ENCODE data around the gene EFNA5.

EFNA5 gene

DNA sequence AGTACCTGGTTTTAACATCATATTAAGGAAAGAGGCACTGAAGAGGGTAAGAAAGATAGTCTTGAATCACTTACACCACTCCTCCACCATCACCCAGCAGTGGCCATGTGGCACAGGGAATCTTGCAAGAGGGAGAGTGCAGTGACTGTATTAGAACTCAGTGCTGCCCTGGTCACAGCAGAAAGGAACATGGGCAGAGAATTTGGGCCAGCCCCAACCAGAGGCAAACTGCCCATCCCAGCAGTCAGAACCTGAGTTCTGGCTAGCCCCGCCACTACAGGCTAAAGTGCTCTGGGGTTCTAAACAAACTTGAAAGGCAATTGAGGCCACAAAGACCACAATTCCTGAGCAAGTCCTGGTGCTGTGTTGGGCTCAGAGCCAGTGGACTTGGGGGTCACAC lies 16.7 kb upstream of the EFNA5 start:
- no peak overlapping the region for H3K27ac Mint-ChIP-seq
- ATAC-seq (replicated peaks) (no peak), DNase-seq (no peak)
- peaks cover 31 to 56% of the 10 kb centered on the region in 2 donors for H3K27me3 Mint-ChIP-seq
- H3K4me1 Mint-ChIP-seq (ENCODE audit: low read depth in 2 of 2) = no peaks in the 10 kb centered on the region
- no peaks in the 10 kb centered on the region for H3K36me3 Mint-ChIP-seq (ENCODE audit: insufficient read depth)
- H3K4me3 Mint-ChIP-seq = no peak overlapping the region
- H3K9me3 Mint-ChIP-seq = no peaks in the 10 kb centered on the region

DNA sequence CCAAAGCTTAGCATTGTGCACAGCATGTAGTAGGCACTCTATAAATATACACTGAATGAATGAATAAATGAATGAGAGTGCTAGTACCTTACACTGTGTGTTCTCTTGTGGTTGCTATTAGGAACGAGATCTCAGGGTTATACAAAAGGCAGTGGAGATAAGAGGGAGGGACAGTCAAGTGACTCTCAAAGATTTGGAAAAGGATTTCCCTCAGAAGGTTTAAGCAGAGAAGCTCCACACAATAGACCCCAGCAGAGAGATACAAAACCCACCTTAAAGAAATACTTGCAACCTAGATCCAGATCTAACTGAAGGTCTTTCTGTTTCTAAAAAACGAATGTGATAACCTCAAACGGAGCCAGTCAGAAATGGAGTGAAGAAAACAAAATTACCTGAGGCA lies 11.8 kb upstream of the EFNA5 start:
- Mint-ChIP-seq H3K9me3 (no peaks in the 10 kb centered on the region), H3K36me3 (ENCODE audit: insufficient read depth) (peaks cover 3% of the 10 kb centered on the region), H3K4me1 (ENCODE audit: low read depth in 2 of 2) (no peaks in the 10 kb centered on the region), H3K4me3 (no peak overlapping the region), H3K27ac (no peak overlapping the region), H3K27me3 (peaks cover 34% of the 10 kb centered on the region in 2 donors)
- DNase-seq (no peak), ATAC-seq (replicated peaks) (no peak)

GRCh38 chr5:107680799-107681198 lies 10.1 kb upstream of the EFNA5 start:
- Mint-ChIP-seq H3K27me3 (peaks cover 44 to 46% of the 10 kb centered on the region in 2 donors), H3K27ac (no peak overlapping the region), H3K9me3 (no peaks in the 10 kb centered on the region), H3K36me3 (ENCODE audit: insufficient read depth) (peaks cover 3% of the 10 kb centered on the region), H3K4me1 (ENCODE audit: low read depth in 2 of 2) (no peaks in the 10 kb centered on the region), H3K4me3 (no peak overlapping the region)
- ATAC-seq (replicated peaks) (no peak), DNase-seq (no peak)

- H3K36me3 Mint-ChIP-seq (ENCODE audit: insufficient read depth) = peaks cover 3% of the 10 kb centered on the region
- H3K27ac Mint-ChIP-seq = no peak overlapping the region
- ATAC-seq (replicated peaks) (no peak), DNase-seq (no peak)
- no peaks in the 10 kb centered on the region for H3K9me3 Mint-ChIP-seq
- H3K4me3 Mint-ChIP-seq = no peak overlapping the region
- peaks cover 51 to 53% of the 10 kb centered on the region in 2 donors for H3K27me3 Mint-ChIP-seq
- H3K4me1 Mint-ChIP-seq (ENCODE audit: low read depth in 2 of 2) = no peaks in the 10 kb centered on the region
Observed at GRCh38 chr5:107680099-107680498, 9.4 kb upstream of the EFNA5 start.

- peaks cover 10% of the 10 kb centered on the region for H3K36me3 Mint-ChIP-seq (ENCODE audit: insufficient read depth)
- peaks cover 15 to 16% of the 10 kb centered on the region in 2 donors for H3K4me1 Mint-ChIP-seq (ENCODE audit: low read depth in 2 of 2)
- no peak overlapping the region for H3K4me3 Mint-ChIP-seq
- DNase-seq (no peak), ATAC-seq (replicated peaks) (no peak)
- H3K27me3 Mint-ChIP-seq = peaks cover 55 to 63% of the 10 kb centered on the region in 2 donors
- H3K9me3 Mint-ChIP-seq = no peaks in the 10 kb centered on the region
- no peak overlapping the region for H3K27ac Mint-ChIP-seq
Observed at GRCh38 chr5:107676702-107677101, 6.0 kb upstream of the EFNA5 start.

GRCh38 chr5:107675201-107675600 lies 4.5 kb upstream of the EFNA5 start:
- Mint-ChIP-seq H3K27me3 (peaks cover 46 to 68% of the 10 kb centered on the region in 2 donors), H3K4me3 (no peak overlapping the region), H3K36me3 (ENCODE audit: insufficient read depth) (peaks cover 17% of the 10 kb centered on the region), H3K27ac (no peak overlapping the region), H3K4me1 (ENCODE audit: low read depth in 2 of 2) (peaks cover 27 to 28% of the 10 kb centered on the region in 2 donors), H3K9me3 (no peaks in the 10 kb centered on the region)
- DNase-seq = no peak
- no peak for ATAC-seq (replicated peaks)

DNA sequence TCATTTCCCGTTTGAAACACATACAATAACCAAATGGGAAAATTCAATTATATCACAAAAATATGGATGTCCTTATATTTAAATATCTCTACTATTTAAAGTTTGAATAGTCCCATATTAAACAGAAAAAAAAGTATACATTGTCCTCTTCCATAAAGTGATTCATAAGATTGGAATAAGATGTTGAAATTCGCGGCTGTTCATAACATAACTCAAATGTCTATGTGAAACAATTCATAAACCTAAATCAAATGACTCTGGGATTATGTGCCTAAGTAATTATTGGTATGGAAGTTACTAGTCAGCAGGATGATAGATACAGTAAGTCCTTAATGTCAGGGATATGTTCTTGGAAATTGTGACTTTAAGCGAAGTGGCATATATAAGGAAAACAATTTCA lies 3.9 kb upstream of the EFNA5 start:
- H3K4me1 Mint-ChIP-seq (ENCODE audit: low read depth in 2 of 2) = peaks cover 28% of the 10 kb centered on the region in 2 donors
- H3K36me3 Mint-ChIP-seq (ENCODE audit: insufficient read depth) = peaks cover 15% of the 10 kb centered on the region
- no peak overlapping the region for H3K27ac Mint-ChIP-seq
- no peak overlapping the region for H3K4me3 Mint-ChIP-seq
- H3K9me3 Mint-ChIP-seq = no peaks in the 10 kb centered on the region
- DNase-seq (no peak), ATAC-seq (replicated peaks) (no peak)
- peaks cover 47 to 73% of the 10 kb centered on the region in 2 donors for H3K27me3 Mint-ChIP-seq

- ATAC-seq (replicated peaks) (peak; percentile 70), DNase-seq (peak; percentile 60 to 71 (median 66))
- Mint-ChIP-seq H3K4me3 (peak overlapping the region; percentile 77 to 78), H3K27ac (peak overlapping the region in 1 of 2 donors; percentile 66), H3K27me3 (peaks cover 58 to 84% of the 10 kb centered on the region in 2 donors), H3K36me3 (ENCODE audit: insufficient read depth) (peaks cover 15% of the 10 kb centered on the region), H3K9me3 (no peaks in the 10 kb centered on the region), H3K4me1 (ENCODE audit: low read depth in 2 of 2) (peaks cover 28 to 31% of the 10 kb centered on the region in 2 donors)
Observed at GRCh38 chr5:107673368-107674136, 2.8 kb upstream of the EFNA5 start.

DNA sequence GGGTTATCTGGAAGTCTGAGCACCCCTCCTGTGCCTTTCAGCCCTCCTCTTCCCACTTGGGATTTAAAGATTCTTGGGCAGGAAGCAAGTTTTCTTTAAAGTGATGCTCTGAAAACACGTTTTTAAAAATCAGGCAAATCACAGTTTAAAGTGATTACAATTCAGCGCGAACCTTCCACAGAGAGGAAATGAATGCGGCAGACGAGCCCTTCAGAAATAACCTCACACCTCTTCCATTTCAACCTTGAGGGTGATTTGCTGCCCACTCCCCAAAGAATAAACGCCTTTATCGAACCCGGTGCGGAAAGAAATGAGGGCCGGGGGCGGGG lies 2.3 kb upstream of the EFNA5 start:
- Mint-ChIP-seq H3K9me3 (no peaks in the 10 kb centered on the region), H3K36me3 (ENCODE audit: insufficient read depth) (peaks cover 15% of the 10 kb centered on the region), H3K27me3 (peaks cover 64 to 90% of the 10 kb centered on the region in 2 donors), H3K4me3 (peak overlapping the region; percentile 77 to 78), H3K4me1 (ENCODE audit: low read depth in 2 of 2) (peaks cover 28 to 31% of the 10 kb centered on the region in 2 donors), H3K27ac (peak overlapping the region in 1 of 2 donors; percentile 66)
- ATAC-seq (replicated peaks) (no peak), DNase-seq (peak in 1 of 3 experiments; percentile 7)

DNA sequence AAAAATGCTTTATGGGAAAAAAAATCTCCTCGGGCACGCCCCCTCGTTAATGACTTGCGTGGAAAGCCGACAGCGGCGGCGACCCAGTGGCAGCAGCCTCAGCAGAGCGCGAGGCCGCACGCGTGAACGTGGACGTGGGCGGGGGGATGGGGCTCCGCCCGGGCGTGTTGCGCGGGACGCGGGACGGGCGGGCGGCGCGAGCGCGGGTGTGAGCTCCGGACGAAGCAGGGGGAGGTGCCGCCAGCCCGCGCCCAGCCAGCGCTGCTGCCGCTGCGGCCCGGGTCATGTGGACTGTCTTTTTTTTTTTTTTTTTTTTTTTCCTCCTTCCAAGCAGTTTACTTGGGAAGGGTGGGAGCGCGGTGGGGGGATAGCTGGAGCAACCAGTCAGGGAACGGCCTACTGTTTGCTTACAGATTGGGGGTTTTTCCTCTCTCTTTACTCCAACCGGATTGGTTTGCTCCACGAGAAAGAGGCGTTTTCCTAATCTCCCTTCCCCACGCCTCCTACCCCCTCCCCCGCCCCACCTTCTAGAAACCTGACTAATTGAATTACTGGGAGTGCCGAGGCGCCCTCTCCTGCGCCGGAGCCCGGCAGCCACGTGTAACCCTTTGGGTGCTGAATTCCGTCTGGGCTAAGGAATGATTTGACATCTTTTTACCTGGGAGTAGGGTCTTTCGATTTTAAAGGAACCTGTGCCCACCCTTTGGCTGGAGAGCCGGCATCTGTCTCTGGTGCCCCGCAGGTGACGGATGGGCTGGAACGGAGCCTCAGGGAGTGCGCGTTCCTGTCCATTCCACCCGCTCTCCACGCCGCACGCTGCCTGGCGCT lies 1.7 kb upstream of the EFNA5 start:
- Mint-ChIP-seq H3K4me3 (peak overlapping the region; percentile 77 to 78), H3K27ac (no peak overlapping the region), H3K9me3 (no peaks in the 10 kb centered on the region), H3K4me1 (ENCODE audit: low read depth in 2 of 2) (peaks cover 28 to 31% of the 10 kb centered on the region in 2 donors), H3K27me3 (peaks cover 65 to 91% of the 10 kb centered on the region in 2 donors), H3K36me3 (ENCODE audit: insufficient read depth) (peaks cover 15% of the 10 kb centered on the region)
- peak; percentile 29 for ATAC-seq (replicated peaks)
- DNase-seq = peak; percentile 3 to 21 (median 15)

- Mint-ChIP-seq H3K4me3 (peak overlapping the region; percentile 77 to 78), H3K36me3 (ENCODE audit: insufficient read depth) (peaks cover 15% of the 10 kb centered on the region), H3K27me3 (peaks cover 60 to 84% of the 10 kb centered on the region in 2 donors), H3K9me3 (no peaks in the 10 kb centered on the region), H3K4me1 (ENCODE audit: low read depth in 2 of 2) (peaks cover 28 to 31% of the 10 kb centered on the region in 2 donors), H3K27ac (no peak overlapping the region)
- no peak for ATAC-seq (replicated peaks)
- no peak for DNase-seq
Observed at GRCh38 chr5:107671742-107672210, 1.0 kb upstream of the EFNA5 start.

DNA sequence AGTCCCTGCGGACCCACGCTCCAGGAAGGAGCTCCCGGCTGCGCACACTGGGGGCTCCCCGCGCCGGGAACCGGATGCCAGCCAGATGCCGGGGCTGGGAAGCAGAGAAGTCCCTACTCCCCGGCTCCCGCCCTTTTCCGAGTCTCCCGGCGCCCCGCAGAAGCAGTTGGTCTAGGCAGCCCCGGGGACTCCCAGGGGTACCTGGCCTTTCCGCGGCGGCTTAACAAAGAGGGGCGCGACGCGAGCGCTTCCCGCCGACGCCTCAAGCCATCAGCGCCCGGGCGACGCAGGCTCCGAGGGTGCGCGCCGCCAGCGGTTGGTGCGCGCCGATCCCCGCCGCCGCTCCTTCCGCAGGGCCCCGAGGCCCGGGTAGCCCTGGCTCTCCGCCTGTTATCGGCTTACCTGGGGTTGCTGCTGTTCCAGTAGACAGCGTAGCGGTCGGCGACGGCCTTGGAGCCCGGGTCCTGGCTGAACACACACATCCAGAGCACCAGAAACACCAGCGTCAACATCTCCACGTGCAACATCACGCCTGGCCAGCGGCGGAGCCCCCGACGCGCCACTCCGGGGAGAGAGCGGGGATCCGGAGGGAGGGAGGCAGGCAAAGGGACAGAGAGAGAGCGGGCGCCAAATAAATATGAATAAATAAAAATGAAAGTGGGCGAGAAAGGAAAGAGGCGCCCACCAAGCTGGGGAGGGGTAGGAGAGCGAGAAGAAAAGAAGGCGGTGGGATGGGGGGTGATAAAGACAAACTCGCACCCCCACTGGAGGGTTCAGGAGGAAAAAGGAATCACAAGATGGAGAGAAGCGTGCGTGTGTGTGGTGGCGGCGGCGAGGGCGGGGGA lies 428 bp downstream of the EFNA5 start:
- ATAC-seq (replicated peaks) (peak; percentile 31), DNase-seq (peak in 2 of 3 experiments; percentile 2 to 16)
- Mint-ChIP-seq H3K4me1 (ENCODE audit: low read depth in 2 of 2) (peaks cover 28 to 31% of the 10 kb centered on the region in 2 donors), H3K27me3 (peaks cover 50 to 74% of the 10 kb centered on the region in 2 donors), H3K36me3 (ENCODE audit: insufficient read depth) (peaks cover 15% of the 10 kb centered on the region), H3K9me3 (no peaks in the 10 kb centered on the region), H3K27ac (no peak overlapping the region), H3K4me3 (peak overlapping the region; percentile 77 to 78)
